NCI-H345 treated with DMSO at 0.1 percent for 48 hours (cell line): ENCODE measurements around the gene LAMTOR1.

Experiments
- DNase-seq: peaks from one replicate; lab custom pipeline; 2025; ENCODE audit not compliant: unreplicated experiment; lab: John Stamatoyannopoulos, UW

Gene LAMTOR1

GRCh38 chr11:72081821-72082453, 21.2 kb downstream of the LAMTOR1 start:
- no peak for DNase-seq

- DNase-seq = no peak
Measured at GRCh38 chr11:72081184-72081644, 21.9 kb downstream of the LAMTOR1 start.

GRCh38 chr11:72080326-72081183, 22.5 kb downstream of the LAMTOR1 start, which contains the start of the genes LRRC51 and NUMA1:
TSS of gene LRRC51 (plus strand) at chr11:72080850. CDS start at chr11:72089084, 8,234 bp downstream.
TSS of gene NUMA1 (minus strand) at chr11:72080542. CDS start at chr11:72035943, 44,599 bp downstream.
- DNase-seq = peak; percentile 99

GRCh38 chr11:72079819-72080325, 23.2 kb downstream of the LAMTOR1 start:
- DNase-seq = peak; percentile 36

- DNase-seq = no peak
Measured at GRCh38 chr11:72078477-72078876, 24.6 kb downstream of the LAMTOR1 start.

- DNase-seq = no peak
Measured at GRCh38 chr11:72075756-72076155, 27.3 kb downstream of the LAMTOR1 start.

- DNase-seq = no peak
Measured at GRCh38 chr11:72075109-72075508, 28.0 kb downstream of the LAMTOR1 start.

GRCh38 chr11:72072348-72072747, 30.7 kb downstream of the LAMTOR1 start:
- no peak for DNase-seq

- DNase-seq = no peak
Measured at GRCh38 chr11:72070491-72070890, 32.6 kb downstream of the LAMTOR1 start.

- DNase-seq = no peak
Measured at GRCh38 chr11:72069787-72070251, 33.3 kb downstream of the LAMTOR1 start.

- no peak for DNase-seq
Measured at GRCh38 chr11:72069200-72069599, 33.9 kb downstream of the LAMTOR1 start.

- no peak for DNase-seq
Measured at GRCh38 chr11:72067676-72068075, 35.4 kb downstream of the LAMTOR1 start.

- no peak for DNase-seq
Measured at GRCh38 chr11:72067266-72067665, 35.8 kb downstream of the LAMTOR1 start.

GRCh38 chr11:72066855-72067254, 36.2 kb downstream of the LAMTOR1 start:
- no peak for DNase-seq

- no peak for DNase-seq
Measured at GRCh38 chr11:72061739-72062396, 41.2 kb downstream of the LAMTOR1 start.

- peak; percentile 80 for DNase-seq
Measured at GRCh38 chr11:72058416-72059034, 44.6 kb downstream of the LAMTOR1 start.

- DNase-seq = no peak
Measured at GRCh38 chr11:72048766-72049460, 54.2 kb downstream of the LAMTOR1 start.
